ENCODE data around the gene ACSL1.
A peak's percentile ranks its signal among the peaks of the same experiment; 100 is the strongest.

The ACSL1 gene

GRCh38 chr4:184812651-184813181, 13.1 kb downstream of the ACSL1 start:
- DNase-seq (ENCODE audit: low read depth, low spot score) = no peak
- no peak overlapping the region for H3K9ac ChIP-seq (ENCODE audit: insufficient read length)
- H3K36me3 ChIP-seq (ENCODE audit: insufficient read depth, low read length) = no peaks in the 10 kb centered on the region
- H3K27ac ChIP-seq = no peak overlapping the region
- no peak overlapping the region for H3K4me3 ChIP-seq
- no peak for TF ChIP-seq FOXP2 (optimal IDR thresholded peaks at IDR 0.05; ENCODE audit: control extremely low read depth, extremely low read length, insufficient read depth)
- TF ChIP-seq EZH2 (IDR thresholded peaks at IDR 0.05) = no peak
- no peak for TF ChIP-seq POLR2AphosphoS5 (IDR thresholded peaks at IDR 0.05; ENCODE audit: borderline replicate concordance, low read depth, low read length)
- H3K9me3 ChIP-seq (ENCODE audit: low read depth, low read length) = no peaks in the 10 kb centered on the region

GRCh38 chr4:184812199-184812542, 13.6 kb downstream of the ACSL1 start:
- Histone ChIP-seq H3K9me3 (ENCODE audit: low read depth, low read length) (no peaks in the 10 kb centered on the region), H3K4me3 (no peak overlapping the region), H3K27ac (no peak overlapping the region), H3K9ac (ENCODE audit: insufficient read length) (no peak overlapping the region), H3K36me3 (ENCODE audit: insufficient read depth, low read length) (no peaks in the 10 kb centered on the region)
- DNase-seq (ENCODE audit: low read depth, low spot score) = no peak
- TF ChIP-seq FOXP2 (optimal IDR thresholded peaks at IDR 0.05; ENCODE audit: control extremely low read depth, extremely low read length, insufficient read depth) (no peak), EZH2 (IDR thresholded peaks at IDR 0.05) (no peak), POLR2AphosphoS5 (IDR thresholded peaks at IDR 0.05; ENCODE audit: borderline replicate concordance, low read depth, low read length) (no peak)

- Histone ChIP-seq H3K27ac (no peak overlapping the region), H3K4me3 (no peak overlapping the region), H3K9me3 (ENCODE audit: low read depth, low read length) (no peaks in the 10 kb centered on the region), H3K9ac (ENCODE audit: insufficient read length) (no peak overlapping the region), H3K36me3 (ENCODE audit: insufficient read depth, low read length) (no peaks in the 10 kb centered on the region)
- no peak for DNase-seq (ENCODE audit: low read depth, low spot score)
- no peak for TF ChIP-seq POLR2AphosphoS5 (IDR thresholded peaks at IDR 0.05; ENCODE audit: borderline replicate concordance, low read depth, low read length)
- no peak for TF ChIP-seq EZH2 (IDR thresholded peaks at IDR 0.05)
- no peak for TF ChIP-seq FOXP2 (optimal IDR thresholded peaks at IDR 0.05; ENCODE audit: control extremely low read depth, extremely low read length, insufficient read depth)
Observed at GRCh38 chr4:184811526-184812198, 14.1 kb downstream of the ACSL1 start.

- Histone ChIP-seq H3K4me3 (no peak overlapping the region), H3K9me3 (ENCODE audit: low read depth, low read length) (no peaks in the 10 kb centered on the region), H3K9ac (ENCODE audit: insufficient read length) (no peak overlapping the region), H3K36me3 (ENCODE audit: insufficient read depth, low read length) (no peaks in the 10 kb centered on the region), H3K27ac (no peak overlapping the region)
- DNase-seq (ENCODE audit: low read depth, low spot score) = no peak
- TF ChIP-seq EZH2 (IDR thresholded peaks at IDR 0.05) = no peak
- no peak for TF ChIP-seq POLR2AphosphoS5 (IDR thresholded peaks at IDR 0.05; ENCODE audit: borderline replicate concordance, low read depth, low read length)
- TF ChIP-seq FOXP2 (optimal IDR thresholded peaks at IDR 0.05; ENCODE audit: control extremely low read depth, extremely low read length, insufficient read depth) = no peak
Observed at GRCh38 chr4:184810720-184811119, 15.0 kb downstream of the ACSL1 start.

- no peak for DNase-seq (ENCODE audit: low read depth, low spot score)
- no peak overlapping the region for H3K27ac ChIP-seq
- H3K9me3 ChIP-seq (ENCODE audit: low read depth, low read length) = no peaks in the 10 kb centered on the region
- TF ChIP-seq POLR2AphosphoS5 (IDR thresholded peaks at IDR 0.05; ENCODE audit: borderline replicate concordance, low read depth, low read length) (no peak), EZH2 (IDR thresholded peaks at IDR 0.05) (no peak), FOXP2 (optimal IDR thresholded peaks at IDR 0.05; ENCODE audit: control extremely low read depth, extremely low read length, insufficient read depth) (no peak)
- H3K4me3 ChIP-seq = no peak overlapping the region
- no peak overlapping the region for H3K9ac ChIP-seq (ENCODE audit: insufficient read length)
- no peaks in the 10 kb centered on the region for H3K36me3 ChIP-seq (ENCODE audit: insufficient read depth, low read length)
Observed at GRCh38 chr4:184808713-184809050, 17.1 kb downstream of the ACSL1 start.

- Histone ChIP-seq H3K27ac (no peak overlapping the region), H3K9ac (ENCODE audit: insufficient read length) (no peak overlapping the region), H3K9me3 (ENCODE audit: low read depth, low read length) (no peaks in the 10 kb centered on the region), H3K4me3 (no peak overlapping the region), H3K36me3 (ENCODE audit: insufficient read depth, low read length) (no peaks in the 10 kb centered on the region)
- DNase-seq (ENCODE audit: low read depth, low spot score) = no peak
- TF ChIP-seq FOXP2 (optimal IDR thresholded peaks at IDR 0.05; ENCODE audit: control extremely low read depth, extremely low read length, insufficient read depth) (no peak), EZH2 (IDR thresholded peaks at IDR 0.05) (no peak), POLR2AphosphoS5 (IDR thresholded peaks at IDR 0.05; ENCODE audit: borderline replicate concordance, low read depth, low read length) (no peak)
Observed at GRCh38 chr4:184807797-184808712, 17.7 kb downstream of the ACSL1 start.

GRCh38 chr4:184807256-184807655, 18.5 kb downstream of the ACSL1 start:
- Histone ChIP-seq H3K9ac (ENCODE audit: insufficient read length) (no peak overlapping the region), H3K27ac (0 out of 2 replicates have a peak overlapping the region, but pooled peaks have one; percentile 13), H3K36me3 (ENCODE audit: insufficient read depth, low read length) (no peaks in the 10 kb centered on the region), H3K4me3 (no peak overlapping the region), H3K9me3 (ENCODE audit: low read depth, low read length) (no peaks in the 10 kb centered on the region)
- TF ChIP-seq EZH2 (IDR thresholded peaks at IDR 0.05) (no peak), FOXP2 (optimal IDR thresholded peaks at IDR 0.05; ENCODE audit: control extremely low read depth, extremely low read length, insufficient read depth) (no peak), POLR2AphosphoS5 (IDR thresholded peaks at IDR 0.05; ENCODE audit: borderline replicate concordance, low read depth, low read length) (no peak)
- DNase-seq (ENCODE audit: low read depth, low spot score) = no peak

- H3K9me3 ChIP-seq (ENCODE audit: low read depth, low read length) = no peaks in the 10 kb centered on the region
- no peak for TF ChIP-seq POLR2AphosphoS5 (IDR thresholded peaks at IDR 0.05; ENCODE audit: borderline replicate concordance, low read depth, low read length)
- TF ChIP-seq EZH2 (IDR thresholded peaks at IDR 0.05) = no peak
- no peak for TF ChIP-seq FOXP2 (optimal IDR thresholded peaks at IDR 0.05; ENCODE audit: control extremely low read depth, extremely low read length, insufficient read depth)
- 0 out of 2 replicates have a peak overlapping the region, but pooled peaks have one; percentile 13 for H3K27ac ChIP-seq
- DNase-seq (ENCODE audit: low read depth, low spot score) = no peak
- H3K36me3 ChIP-seq (ENCODE audit: insufficient read depth, low read length) = no peaks in the 10 kb centered on the region
- no peak overlapping the region for H3K4me3 ChIP-seq
- H3K9ac ChIP-seq (ENCODE audit: insufficient read length) = no peak overlapping the region
Observed at GRCh38 chr4:184806711-184807110, 19.1 kb downstream of the ACSL1 start.
